Measurements from ENCODE around the gene CCNY. TPM values are rescaled to one million over a fixed set of nuclear protein-coding genes. Genes with fewer than 3 reads are reported as not detected.

The CCNY gene
- total RNA-seq, 2 donors from 2014 or later = 60.5 to 65.9 TPM

GRCh38 chr10:35480142-35480541 lies 143.8 kb downstream of the CCNY start:
- no peaks in the 10 kb centered on the region for H3K27me3 ChIP-seq (ENCODE audit: control insufficient read depth, insufficient read depth, low read length, poor library complexity, severe bottlenecking)
- Mint-ChIP-seq H3K27me3 (ENCODE audit: insufficient read depth) (no peaks in the 10 kb centered on the region), H3K4me3 (no peak overlapping the region), H3K36me3 (ENCODE audit: low read depth) (no peaks in the 10 kb centered on the region), H3K27ac (no peak overlapping the region), H3K9me3 (peaks cover 7% of the 10 kb centered on the region), H3K4me1 (peaks cover 19% of the 10 kb centered on the region)
- peak; percentile 82 for DNase-seq
- H3K36me3 ChIP-seq (ENCODE audit: control insufficient read depth, insufficient read depth, low read length) = peaks cover 4% of the 10 kb centered on the region
- 81% methylated on average over 8 to 9 of the region's 9 CpGs for WGBS, 2 experiments (ENCODE audit: insufficient coverage in 1 of 2, insufficient read length in 1 of 2)
- no peak overlapping the region for H3K27ac ChIP-seq (ENCODE audit: low read depth, low read length)
- H3K9me3 ChIP-seq (ENCODE audit: control insufficient read depth, low read length) = no peaks in the 10 kb centered on the region
- peak; percentile 66 for TF ChIP-seq CTCF (conservative IDR thresholded peaks at IDR 0.05)
- peaks cover 2% of the 10 kb centered on the region for H3K4me1 ChIP-seq (ENCODE audit: control insufficient read depth, insufficient read depth, low read length)
- no peak overlapping the region for H3K4me3 ChIP-seq (ENCODE audit: low read length)
- H3K9ac ChIP-seq (ENCODE audit: extremely low read depth, low read length, poor library complexity, severe bottlenecking) = no peak overlapping the region

GRCh38 chr10:35481413-35481812 lies 145.1 kb downstream of the CCNY start:
- H3K9me3 ChIP-seq (ENCODE audit: control insufficient read depth, low read length) = no peaks in the 10 kb centered on the region
- TF ChIP-seq CTCF (conservative IDR thresholded peaks at IDR 0.05) = no peak
- Mint-ChIP-seq H3K27me3 (ENCODE audit: insufficient read depth) (no peaks in the 10 kb centered on the region), H3K4me3 (no peak overlapping the region), H3K9me3 (peaks cover 4% of the 10 kb centered on the region), H3K27ac (no peak overlapping the region), H3K36me3 (ENCODE audit: low read depth) (peaks cover 6% of the 10 kb centered on the region), H3K4me1 (peaks cover 19% of the 10 kb centered on the region)
- H3K27ac ChIP-seq (ENCODE audit: low read depth, low read length) = no peak overlapping the region
- peaks cover 2% of the 10 kb centered on the region for H3K4me1 ChIP-seq (ENCODE audit: control insufficient read depth, insufficient read depth, low read length)
- no peak overlapping the region for H3K4me3 ChIP-seq (ENCODE audit: low read length)
- WGBS, 2 experiments (ENCODE audit: insufficient coverage in 1 of 2, insufficient read length in 1 of 2) = 93 to 100% methylated on average over 2 of the region's 2 CpGs
- H3K36me3 ChIP-seq (ENCODE audit: control insufficient read depth, insufficient read depth, low read length) = peaks cover 12% of the 10 kb centered on the region
- H3K9ac ChIP-seq (ENCODE audit: extremely low read depth, low read length, poor library complexity, severe bottlenecking) = no peak overlapping the region
- no peak for DNase-seq
- H3K27me3 ChIP-seq (ENCODE audit: control insufficient read depth, insufficient read depth, low read length, poor library complexity, severe bottlenecking) = no peaks in the 10 kb centered on the region

GRCh38 chr10:35486297-35486990 lies 150.1 kb downstream of the CCNY start:
- 94 to 96% methylated on average over 5 of the region's 5 CpGs for WGBS, 2 experiments (ENCODE audit: insufficient coverage in 1 of 2, insufficient read length in 1 of 2)
- H3K27ac Mint-ChIP-seq = no peak overlapping the region
- no peak overlapping the region for H3K4me3 ChIP-seq (ENCODE audit: low read length)

More at GRCh38 chr10:35486297-35486990, 150.1 kb downstream of the CCNY start:
- no peak for TF ChIP-seq CTCF (conservative IDR thresholded peaks at IDR 0.05)
- Histone ChIP-seq H3K36me3 (ENCODE audit: control insufficient read depth, insufficient read depth, low read length) (peaks cover 17% of the 10 kb centered on the region), H3K9ac (ENCODE audit: extremely low read depth, low read length, poor library complexity, severe bottlenecking) (no peak overlapping the region), H3K27me3 (ENCODE audit: control insufficient read depth, insufficient read depth, low read length, poor library complexity, severe bottlenecking) (no peaks in the 10 kb centered on the region), H3K4me1 (ENCODE audit: control insufficient read depth, insufficient read depth, low read length) (no peaks in the 10 kb centered on the region), H3K9me3 (ENCODE audit: control insufficient read depth, low read length) (no peaks in the 10 kb centered on the region), H3K27ac (ENCODE audit: low read depth, low read length) (no peak overlapping the region)
- DNase-seq = no peak
- H3K9me3 Mint-ChIP-seq = no peaks in the 10 kb centered on the region
- peaks cover 15% of the 10 kb centered on the region for H3K36me3 Mint-ChIP-seq (ENCODE audit: low read depth)
- H3K27me3 Mint-ChIP-seq (ENCODE audit: insufficient read depth) = no peaks in the 10 kb centered on the region
- no peak overlapping the region for H3K4me3 Mint-ChIP-seq
- H3K4me1 Mint-ChIP-seq = peaks cover 15% of the 10 kb centered on the region
